Progenitor cell of endocrine pancreas (in vitro differentiated cells): Measurements from ENCODE around the gene MRPL4. TPM values are rescaled to one million over a fixed set of nuclear protein-coding genes. Genes with fewer than 3 reads are reported as not detected.

Experiments
- DNase-seq: peaks from one replicate; pipeline ENCODE4 v3.0.0; 2021; ENCODE audit warnings: low spot score; ENCODE audit not compliant: unreplicated experiment
- H3K27ac Mint-ChIP-seq: 2 replicates; pipeline ENCODE4 v1.8.0; 2021; ENCODE audit warnings: mild to moderate bottlenecking, moderate library complexity, mixed read lengths
- H3K27me3 Mint-ChIP-seq: 2 replicates; pipeline ENCODE4 v1.8.0; 2021; ENCODE audit warnings: mixed read lengths
- H3K36me3 Mint-ChIP-seq: 2 replicates; pipeline ENCODE4 v1.8.0; 2022; ENCODE audit warnings: mixed read lengths; ENCODE audit not compliant: insufficient read depth
- H3K4me1 Mint-ChIP-seq: 2 replicates; pipeline ENCODE4 v1.8.0; 2021; ENCODE audit warnings: low read depth, mixed read lengths
- H3K4me3 Mint-ChIP-seq: 2 replicates; pipeline ENCODE4 v1.8.0; 2021; ENCODE audit warnings: low read depth, mild to moderate bottlenecking, moderate library complexity, mixed read lengths
- H3K9me3 Mint-ChIP-seq: 2 replicates; pipeline ENCODE4 v1.8.0; 2021; ENCODE audit warnings: low read depth, mixed read lengths
- total RNA-seq: library from RNA; stranded (reverse); gene quantifications from 2 replicates; pipeline ENCODE4 v1.2.1, GENCODE V29; 2021
- TF ChIP-seq, protein P1 (sequence below): fragments of 200-600 bp; sonication (generic); IDR thresholded peaks from one replicate; pipeline ENCODE4 v1.5.0; 2021; ENCODE audit warnings: antibody characterized with exemption, mild to moderate bottlenecking; ENCODE audit not compliant: unreplicated experiment

The MRPL4 gene
- total RNA-seq, 1 donor from 2014 or later, result 51.7 TPM

DNA sequence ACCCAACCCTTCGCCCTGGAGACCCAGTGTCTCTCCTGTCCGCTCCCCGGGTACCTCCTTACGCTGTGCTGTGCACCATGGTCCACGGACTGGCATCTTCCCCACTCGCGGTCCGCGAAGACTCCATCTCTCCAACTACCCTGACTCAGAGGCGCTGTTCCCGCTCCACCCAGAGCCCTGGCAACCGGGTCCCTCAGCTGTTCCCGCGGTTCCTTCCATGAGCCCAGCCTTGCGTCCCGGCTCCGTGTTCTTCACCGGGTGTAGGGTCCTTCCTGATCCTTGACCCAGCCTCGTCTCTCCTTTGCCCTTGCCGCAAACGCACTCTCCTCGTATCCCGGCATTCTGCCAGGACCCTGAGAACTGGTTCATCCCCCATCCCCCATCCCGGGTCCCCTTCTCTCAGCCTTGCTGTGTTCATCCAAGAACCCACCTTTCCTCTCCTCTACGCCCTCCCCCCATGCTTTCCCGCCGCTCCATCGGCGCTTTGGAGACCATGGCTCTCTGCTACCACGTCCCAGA is 38.4 kb downstream of the MRPL4 start:
- Mint-ChIP-seq H3K4me3 (peak overlapping the region; percentile 21), H3K27ac (no peak overlapping the region), H3K27me3 (peaks cover 96% of the 10 kb centered on the region), H3K9me3 (no peaks in the 10 kb centered on the region), H3K4me1 (peaks cover 7% of the 10 kb centered on the region), H3K36me3 (no peaks in the 10 kb centered on the region)
- TF ChIP-seq, protein P1, sequence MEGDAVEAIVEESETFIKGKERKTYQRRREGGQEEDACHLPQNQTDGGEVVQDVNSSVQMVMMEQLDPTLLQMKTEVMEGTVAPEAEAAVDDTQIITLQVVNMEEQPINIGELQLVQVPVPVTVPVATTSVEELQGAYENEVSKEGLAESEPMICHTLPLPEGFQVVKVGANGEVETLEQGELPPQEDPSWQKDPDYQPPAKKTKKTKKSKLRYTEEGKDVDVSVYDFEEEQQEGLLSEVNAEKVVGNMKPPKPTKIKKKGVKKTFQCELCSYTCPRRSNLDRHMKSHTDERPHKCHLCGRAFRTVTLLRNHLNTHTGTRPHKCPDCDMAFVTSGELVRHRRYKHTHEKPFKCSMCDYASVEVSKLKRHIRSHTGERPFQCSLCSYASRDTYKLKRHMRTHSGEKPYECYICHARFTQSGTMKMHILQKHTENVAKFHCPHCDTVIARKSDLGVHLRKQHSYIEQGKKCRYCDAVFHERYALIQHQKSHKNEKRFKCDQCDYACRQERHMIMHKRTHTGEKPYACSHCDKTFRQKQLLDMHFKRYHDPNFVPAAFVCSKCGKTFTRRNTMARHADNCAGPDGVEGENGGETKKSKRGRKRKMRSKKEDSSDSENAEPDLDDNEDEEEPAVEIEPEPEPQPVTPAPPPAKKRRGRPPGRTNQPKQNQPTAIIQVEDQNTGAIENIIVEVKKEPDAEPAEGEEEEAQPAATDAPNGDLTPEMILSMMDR, result no peak
- no peak for DNase-seq

- TF ChIP-seq, protein P1, result no peak
- Mint-ChIP-seq H3K27ac (no peak overlapping the region), H3K9me3 (no peaks in the 10 kb centered on the region), H3K27me3 (peaks cover 96% of the 10 kb centered on the region), H3K36me3 (no peaks in the 10 kb centered on the region), H3K4me3 (no peak overlapping the region), H3K4me1 (peaks cover 12% of the 10 kb centered on the region)
- DNase-seq, result no peak
Observed at GRCh38 chr19:10290876-10291553, 39.0 kb downstream of the MRPL4 start.

DNA sequence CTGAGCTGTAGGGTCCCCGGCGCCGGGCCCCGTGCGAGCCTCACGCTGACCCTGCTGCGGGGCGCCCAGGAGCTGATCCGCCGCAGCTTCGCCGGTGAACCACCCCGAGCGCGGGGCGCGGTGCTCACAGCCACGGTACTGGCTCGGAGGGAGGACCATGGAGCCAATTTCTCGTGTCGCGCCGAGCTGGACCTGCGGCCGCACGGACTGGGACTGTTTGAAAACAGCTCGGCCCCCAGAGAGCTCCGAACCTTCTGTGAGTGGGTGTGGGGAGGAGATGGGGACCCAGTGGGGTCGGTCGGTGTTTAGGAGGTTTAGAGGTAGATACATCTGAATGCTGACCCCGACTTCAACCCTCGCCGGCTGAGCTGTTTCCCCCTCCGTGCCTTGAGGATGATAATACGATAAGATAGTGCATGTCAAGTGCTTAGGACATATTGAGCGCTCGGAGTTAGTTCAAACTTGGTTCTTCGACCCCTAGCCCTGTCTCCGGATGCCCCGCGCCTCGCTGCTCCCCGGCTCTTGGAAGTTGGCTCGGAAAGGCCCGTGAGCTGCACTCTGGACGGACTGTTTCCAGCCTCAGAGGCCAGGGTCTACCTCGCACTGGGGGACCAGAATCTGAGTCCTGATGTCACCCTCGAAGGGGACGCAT is 39.7 kb downstream of the MRPL4 start:
- H3K4me3 Mint-ChIP-seq, result no peak overlapping the region
- peaks cover 92% of the 10 kb centered on the region for H3K27me3 Mint-ChIP-seq
- no peak for DNase-seq
- no peaks in the 10 kb centered on the region for H3K9me3 Mint-ChIP-seq
- no peak overlapping the region for H3K27ac Mint-ChIP-seq
- no peaks in the 10 kb centered on the region for H3K36me3 Mint-ChIP-seq
- peaks cover 12% of the 10 kb centered on the region for H3K4me1 Mint-ChIP-seq
- TF ChIP-seq, protein P1, result no peak

- Mint-ChIP-seq H3K4me1 (peaks cover 12% of the 10 kb centered on the region), H3K27ac (no peak overlapping the region), H3K4me3 (peak overlapping the region; percentile 21), H3K36me3 (no peaks in the 10 kb centered on the region), H3K27me3 (peaks cover 88% of the 10 kb centered on the region), H3K9me3 (no peaks in the 10 kb centered on the region)
- TF ChIP-seq, protein P1, result no peak
- peak; percentile 60 for DNase-seq
Observed at GRCh38 chr19:10292206-10292788, 40.3 kb downstream of the MRPL4 start.

GRCh38 chr19:10292789-10293636 is 41.0 kb downstream of the MRPL4 start:
- peaks cover 12% of the 10 kb centered on the region for H3K4me1 Mint-ChIP-seq
- DNase-seq, result no peak
- no peak overlapping the region for H3K27ac Mint-ChIP-seq
- no peaks in the 10 kb centered on the region for H3K36me3 Mint-ChIP-seq
- TF ChIP-seq, protein P1, result no peak
- H3K27me3 Mint-ChIP-seq, result peaks cover 85% of the 10 kb centered on the region
- no peaks in the 10 kb centered on the region for H3K9me3 Mint-ChIP-seq
- H3K4me3 Mint-ChIP-seq, result peak overlapping the region; percentile 21
